Hindlimb muscle (tissue), 1 donor: ENCODE results near the gene GRM7. TPM values are rescaled to one million over a fixed set of nuclear protein-coding genes. Genes with fewer than 3 reads are reported as not detected.

ENCODE experiments used
- DNase-seq: peaks from one replicate; pipeline ENCODE4 v3.0.0-alpha.2; 2013
- polyA plus RNA-seq: library from polyadenylated mRNA; unstranded; fragments of 120-200 nt; gene quantifications from one replicate; pipeline ENCODE4 v1.2.1, GENCODE V29; 2013; ENCODE audit not compliant: insufficient read length

The GRM7 gene
- polyA plus RNA-seq, 1 donor, result not detected

GRCh38 chr3:7421065-7421464 lies 560.1 kb downstream of the GRM7 start:
- DNase-seq, result no peak

GRCh38 chr3:7423036-7423435 lies 562.1 kb downstream of the GRM7 start:
- no peak for DNase-seq

GRCh38 chr3:7423995-7424394 lies 563.1 kb downstream of the GRM7 start:
- no peak for DNase-seq

- DNase-seq, result no peak
Observed at GRCh38 chr3:7428206-7428718, 567.3 kb downstream of the GRM7 start.

GRCh38 chr3:7432610-7433009 lies 571.7 kb downstream of the GRM7 start:
- DNase-seq, result no peak

- DNase-seq, result no peak
Observed at GRCh38 chr3:7433073-7433472, 572.2 kb downstream of the GRM7 start.

GRCh38 chr3:7436542-7436941 lies 575.6 kb downstream of the GRM7 start:
- DNase-seq, result no peak

- DNase-seq, result no peak
Observed at GRCh38 chr3:7437231-7437630, 576.3 kb downstream of the GRM7 start.

- no peak for DNase-seq
Observed at GRCh38 chr3:7439101-7439680, 578.3 kb downstream of the GRM7 start.

GRCh38 chr3:7444886-7445285 lies 584.0 kb downstream of the GRM7 start:
- no peak for DNase-seq

GRCh38 chr3:7445331-7445730 lies 584.4 kb downstream of the GRM7 start:
- no peak for DNase-seq

GRCh38 chr3:7447197-7447769 lies 586.4 kb downstream of the GRM7 start:
- DNase-seq, result no peak

GRCh38 chr3:7456386-7456785 lies 595.5 kb downstream of the GRM7 start:
- no peak for DNase-seq

- no peak for DNase-seq
Observed at GRCh38 chr3:7461202-7461825, 600.4 kb downstream of the GRM7 start.

GRCh38 chr3:7469866-7470265 lies 609.0 kb downstream of the GRM7 start:
- no peak for DNase-seq

GRCh38 chr3:7484636-7485035 lies 623.7 kb downstream of the GRM7 start:
- DNase-seq, result no peak

GRCh38 chr3:7487763-7488162 lies 626.8 kb downstream of the GRM7 start:
- DNase-seq, result no peak

GRCh38 chr3:7489417-7489816 lies 628.5 kb downstream of the GRM7 start:
- no peak for DNase-seq

GRCh38 chr3:7498715-7499114 lies 637.8 kb downstream of the GRM7 start:
- no peak for DNase-seq

GRCh38 chr3:7503431-7503830 lies 642.5 kb downstream of the GRM7 start:
- DNase-seq, result no peak

GRCh38 chr3:7504886-7505775 lies 644.2 kb downstream of the GRM7 start:
- DNase-seq, result no peak

GRCh38 chr3:7506606-7507180 lies 645.8 kb downstream of the GRM7 start:
- DNase-seq, result no peak

GRCh38 chr3:7508821-7509220 lies 647.9 kb downstream of the GRM7 start:
- DNase-seq, result no peak
